H9 (cell line): ENCODE results near the gene ZNHIT1. TPM values are rescaled to one million over a fixed set of nuclear protein-coding genes. Genes with fewer than 3 reads are reported as not detected.
A peak's percentile ranks its signal among the peaks of the same experiment; 100 is the strongest.

Experiments used
- DNase-seq: peaks from one replicate; pipeline ENCODE4 v3.0.0-alpha.2; 2017
- H2AFZ ChIP-seq: one replicate; pipeline ENCODE4 v1.6.1; 2013; ENCODE audit warnings: mild to moderate bottlenecking, low read length, control low read depth, moderate library complexity
- H2AK5ac ChIP-seq: 2 replicates; pipeline ENCODE4 v1.6.1; 2013; ENCODE audit warnings: low read length, control low read depth, mixed read lengths; ENCODE audit not compliant: insufficient read length
- H2BK120ac ChIP-seq: one replicate; pipeline ENCODE4 v1.6.1; 2013; ENCODE audit warnings: low read depth, mild to moderate bottlenecking, low read length, control low read depth, inconsistent platforms; ENCODE audit not compliant: poor library complexity, severe bottlenecking
- H2BK12ac ChIP-seq: 2 replicates; pipeline ENCODE4 v1.6.1; 2013; ENCODE audit warnings: low read length, control low read depth, mixed read lengths, low read depth; ENCODE audit not compliant: insufficient read length
- H2BK15ac ChIP-seq: 2 replicates; pipeline ENCODE4 v1.6.1; 2013; ENCODE audit warnings: low read depth, low read length, control low read depth
- H2BK20ac ChIP-seq: one replicate; pipeline ENCODE4 v1.6.1; 2013; ENCODE audit warnings: low read depth, mild to moderate bottlenecking, low read length, control low read depth, inconsistent platforms; ENCODE audit not compliant: poor library complexity, severe bottlenecking
- H2BK5ac ChIP-seq: 2 replicates; pipeline ENCODE4 v1.6.1; 2013; ENCODE audit warnings: low read length, control low read depth, mixed read lengths; ENCODE audit not compliant: insufficient read length
- H3K14ac ChIP-seq: 2 replicates; pipeline ENCODE4 v1.6.1; 2013; ENCODE audit warnings: low read length, control low read depth; ENCODE audit not compliant: insufficient read depth
- H3K18ac ChIP-seq: 2 replicates; pipeline ENCODE4 v1.6.1; 2013; ENCODE audit warnings: low read depth, mild to moderate bottlenecking, mixed read lengths, low read length, control low read depth; ENCODE audit not compliant: insufficient read length
- H3K23ac ChIP-seq: 2 replicates; pipeline ENCODE4 v1.6.1; 2013; ENCODE audit warnings: low read length, control low read depth, mixed read lengths, low read depth; ENCODE audit not compliant: insufficient read length
- H3K23me2 ChIP-seq: 2 replicates; pipeline ENCODE4 v1.6.1; 2013; ENCODE audit warnings: low read depth, mild to moderate bottlenecking, mixed read lengths, low read length, control low read depth; ENCODE audit not compliant: insufficient read length, poor library complexity, severe bottlenecking
- H3K27ac ChIP-seq: 2 replicates; pipeline ENCODE4 v1.5.1; 2013; ENCODE audit warnings: low read length, control low read depth, mixed read lengths, low read depth; ENCODE audit not compliant: insufficient read length
- H3K27me3 ChIP-seq: 2 replicates; pipeline ENCODE4 v1.6.1; 2013; ENCODE audit warnings: low read length, control low read depth, inconsistent platforms; ENCODE audit not compliant: insufficient read depth
- H3K4ac ChIP-seq: 2 replicates; pipeline ENCODE4 v1.6.1; 2013; ENCODE audit warnings: low read depth, mild to moderate bottlenecking, control low read depth, inconsistent platforms, low read length, moderate library complexity
- H3K4me1 ChIP-seq: 2 replicates; pipeline ENCODE4 v1.6.1; 2013; ENCODE audit warnings: low read length, control low read depth, inconsistent platforms; ENCODE audit not compliant: insufficient read depth
- H3K4me2 ChIP-seq: 2 replicates; pipeline ENCODE4 v1.6.1; 2013; ENCODE audit warnings: low read length, control low read depth, mixed read lengths; ENCODE audit not compliant: insufficient read length, insufficient read depth
- H3K56ac ChIP-seq: 2 replicates; pipeline ENCODE4 v1.6.1; 2013; ENCODE audit warnings: low read depth, mild to moderate bottlenecking, mixed read lengths, low read length, control low read depth; ENCODE audit not compliant: insufficient read length
- H3K79me1 ChIP-seq: 2 replicates; pipeline ENCODE4 v1.6.1; 2013; ENCODE audit warnings: low read depth, mild to moderate bottlenecking, moderate library complexity, low read length, control low read depth, inconsistent platforms; ENCODE audit not compliant: insufficient read depth, poor library complexity, severe bottlenecking
- H3K79me2 ChIP-seq: 2 replicates; pipeline ENCODE4 v1.6.1; 2013; ENCODE audit warnings: low read length, control low read depth, inconsistent platforms; ENCODE audit not compliant: insufficient read depth
- H3K9ac ChIP-seq: 2 replicates; pipeline ENCODE4 v1.6.1; 2013; ENCODE audit warnings: low read length, control low read depth, mixed read lengths; ENCODE audit not compliant: insufficient read length; ENCODE audit errors: extremely low read depth
- H3K9me3 ChIP-seq: one replicate; pipeline ENCODE4 v1.6.1; 2013; ENCODE audit warnings: low read depth, low read length, inconsistent platforms; ENCODE audit not compliant: control insufficient read depth
- H3T11ph ChIP-seq: one replicate; pipeline ENCODE4 v1.6.1; 2013; ENCODE audit warnings: mild to moderate bottlenecking, low read length, control low read depth, inconsistent platforms
- H4K20me1 ChIP-seq: one replicate; pipeline ENCODE4 v1.6.1; 2013; ENCODE audit not compliant: control insufficient read depth, insufficient read length, insufficient read depth
- H4K5ac ChIP-seq: 2 replicates; pipeline ENCODE4 v1.6.1; 2013; ENCODE audit warnings: low read depth, mild to moderate bottlenecking, mixed read lengths, low read length, control low read depth; ENCODE audit not compliant: insufficient read length
- H4K8ac ChIP-seq: replicated peaks from 2 replicates; pipeline ENCODE4 v1.6.1; 2013; ENCODE audit warnings: low read length, control low read depth, mixed read lengths, low read depth; ENCODE audit not compliant: insufficient read length
- H4K91ac ChIP-seq: 2 replicates; pipeline ENCODE4 v1.6.1; 2013; ENCODE audit warnings: low read depth, mild to moderate bottlenecking, moderate library complexity, mixed read lengths, low read length, control low read depth; ENCODE audit not compliant: insufficient read length
- H3K27ac Mint-ChIP-seq, 3 experiments: 2 replicates in 2 of 3; 3 replicates in 1 of 3; pipeline ENCODE4 v1.8.0; 2020 to 2021; ENCODE audit warnings: mixed read lengths in 3 of 3, mild to moderate bottlenecking in 1 of 3, moderate library complexity in 1 of 3
- H3K27me3 Mint-ChIP-seq: 2 replicates; pipeline ENCODE4 v1.8.0; 2021; ENCODE audit warnings: low read depth, mild to moderate bottlenecking, moderate library complexity, mixed read lengths
- H3K36me3 Mint-ChIP-seq, 3 experiments: 2 replicates in 2 of 3; 3 replicates in 1 of 3; pipeline ENCODE4 v1.8.0; 2020 to 2021; ENCODE audit warnings: low read depth in 3 of 3, mixed read lengths in 3 of 3; ENCODE audit not compliant: insufficient read depth in 1 of 3
- H3K4me1 Mint-ChIP-seq, 2 experiments: 2 replicates each; pipeline ENCODE4 v1.8.0; 2020; ENCODE audit warnings: mixed read lengths in 2 of 2
- H3K4me3 Mint-ChIP-seq, 2 experiments: 2 replicates in 1 of 2; 3 replicates in 1 of 2; pipeline ENCODE4 v1.8.0; 2020 to 2021; ENCODE audit warnings: mild to moderate bottlenecking in 2 of 2, mixed read lengths in 2 of 2, moderate library complexity in 1 of 2
- H3K9me3 Mint-ChIP-seq, 2 experiments: 2 replicates in 1 of 2; 3 replicates in 1 of 2; pipeline ENCODE4 v1.8.0; 2020; ENCODE audit warnings: mild to moderate bottlenecking in 2 of 2, mixed read lengths in 2 of 2, moderate library complexity in 1 of 2
- CTCF ChIP-seq: fragments of 200-600 bp; sonication (generic); conservative IDR thresholded peaks from 3 replicates; pipeline ENCODE4 v1.8.0; 2021; ENCODE audit warnings: antibody characterized with exemption, mild to moderate bottlenecking
- WGBS: extraction: QIAGEN DNeasy Blood & Tissue Kit; methylation state at CpG from one replicate; pipeline ENCODE4 v1.1.7; 2013; ENCODE audit warnings: missing lambda C conversion rate, low lambda C conversion rate, mixed read lengths; ENCODE audit not compliant: insufficient read length; ENCODE audit errors: extremely low coverage; 5-methylcytosine and 5-hydroxymethylcytosine counted together
- total RNA-seq: library from RNA; stranded (reverse); gene quantifications from 2 replicates; pipeline ENCODE4 v1.2.1, GENCODE V29; 2021

The ZNHIT1 gene
- total RNA-seq, 1 experiment from 2014 or later, result 52.7 TPM

- H3K14ac ChIP-seq, result no peak overlapping the region
- H3K23ac ChIP-seq, result no peak overlapping the region
- no peak overlapping the region for H3K27ac ChIP-seq
- no peaks in the 10 kb centered on the region for H3K27me3 ChIP-seq
- H4K20me1 ChIP-seq, result no peaks in the 10 kb centered on the region
- Mint-ChIP-seq H3K4me1 (peaks cover 10 to 14% of the 10 kb centered on the region in 2 experiments), H3K4me3 (no peak overlapping the region), H3K9me3 (no peaks in the 10 kb centered on the region), H3K27ac (peak overlapping the region in 1 of 3 experiments; percentile 34; a peak in 1 of 7 replicates), H3K36me3 (no peaks in the 10 kb centered on the region), H3K27me3 (peaks cover under 1% of the 10 kb centered on the region)
- H2AFZ ChIP-seq, result no peak overlapping the region
- no peaks in the 10 kb centered on the region for H3K23me2 ChIP-seq
- H3K4me1 ChIP-seq, result peaks cover 2% of the 10 kb centered on the region; the same call in 1 of the 2 replicates
- no peaks in the 10 kb centered on the region for H3K79me1 ChIP-seq
- H3K9ac ChIP-seq, result no peak overlapping the region
- H3K79me2 ChIP-seq, result no peaks in the 10 kb centered on the region
- H2BK120ac ChIP-seq, result no peak overlapping the region
- H2BK20ac ChIP-seq, result no peak overlapping the region
- WGBS, result no CpG with 5 or more reads among the region's 17 CpGs
- no peak overlapping the region for H3K4me2 ChIP-seq
- H2AK5ac ChIP-seq, result no peak overlapping the region
- H4K5ac ChIP-seq, result no peak overlapping the region
- no peaks in the 10 kb centered on the region for H3K9me3 ChIP-seq
- TF ChIP-seq CTCF, result no peak
- H3T11ph ChIP-seq, result no peak overlapping the region
- H2BK5ac ChIP-seq, result no peak overlapping the region
- H4K91ac ChIP-seq, result no peak overlapping the region
- no peak overlapping the region for H2BK15ac ChIP-seq
- DNase-seq, result no peak
- no peak overlapping the region for H4K8ac ChIP-seq
- H3K4ac ChIP-seq, result no peak overlapping the region
- H3K56ac ChIP-seq, result no peak overlapping the region
- no peak overlapping the region for H3K18ac ChIP-seq
- H2BK12ac ChIP-seq, result peak overlapping the region; percentile 20
Observed at GRCh38 chr7:101195884-101196283, 22.1 kb upstream of the ZNHIT1 start.
